ENCODE measurements around the gene OR5M3. TPM values are rescaled to one million over a fixed set of nuclear protein-coding genes. Genes with fewer than 3 reads are reported as not detected.

Gene OR5M3
- not detected in 2 replicates for total RNA-seq (2014; rRNA removed)
- polyA plus RNA-seq (2012): not detected

GRCh38 chr11:56473252-56473651 is at the start of gene OR5M3:
Gene OR5M3, minus strand, starts transcription at chr11:56473352. Its CDS starts 2,855 bp downstream, at chr11:56470497.
- no peak for DNase-seq (ENCODE audit: low read depth)

- DNase-seq (ENCODE audit: low read depth): no peak
Observed at GRCh38 chr11:56522008-56522407, 48.9 kb upstream of the OR5M3 start.

GRCh38 chr11:56513280-56513679 is 40.1 kb upstream of the OR5M3 start:
- DNase-seq (ENCODE audit: low read depth): no peak

- DNase-seq (ENCODE audit: low read depth): no peak
Observed at GRCh38 chr11:56509439-56509838, 36.3 kb upstream of the OR5M3 start.

- DNase-seq (ENCODE audit: low read depth): no peak
Observed at GRCh38 chr11:56497010-56497409, 23.9 kb upstream of the OR5M3 start.

GRCh38 chr11:56495117-56495516 is 22.0 kb upstream of the OR5M3 start:
- DNase-seq (ENCODE audit: low read depth): no peak

- no peak for DNase-seq (ENCODE audit: low read depth)
Observed at GRCh38 chr11:56491270-56491669, 18.1 kb upstream of the OR5M3 start, which contains the start of gene OR5M8. Gene OR5M8, minus strand, starts transcription at chr11:56491370. Its CDS starts 0 bp downstream, at chr11:56491370.

GRCh38 chr11:56486801-56487200 is 13.6 kb upstream of the OR5M3 start:
- no peak for DNase-seq (ENCODE audit: low read depth)

GRCh38 chr11:56474729-56475235 is 1.6 kb upstream of the OR5M3 start:
- no peak for DNase-seq (ENCODE audit: low read depth)

GRCh38 chr11:56457076-56457475 is 16.1 kb downstream of the OR5M3 start:
- no peak for DNase-seq (ENCODE audit: low read depth)

- DNase-seq (ENCODE audit: low read depth): no peak
Observed at GRCh38 chr11:56453521-56453920, 19.6 kb downstream of the OR5M3 start.

Other genes starting within 250 kb of the OR5M3 start
- not detected in 2 replicates for gene OR5T2, start 239.1 kb downstream of the OR5M3 start, total RNA-seq (2014; rRNA removed)
- not detected in 2 replicates for gene OR5T3, start 221.1 kb downstream of the OR5M3 start, total RNA-seq (2014; rRNA removed)
- not detected in 2 replicates for gene OR5T1, start 199.2 kb downstream of the OR5M3 start, total RNA-seq (2014; rRNA removed)
- gene OR8H1, start 181.1 kb downstream of the OR5M3 start, total RNA-seq (2014; rRNA removed): not detected in 2 replicates
- not detected in 2 replicates for gene OR8K3, start 158.2 kb downstream of the OR5M3 start, total RNA-seq (2014; rRNA removed)
- not detected in 2 replicates for gene OR8K1, start 127.3 kb downstream of the OR5M3 start, total RNA-seq (2014; rRNA removed)
- gene OR8J1, start 119.1 kb downstream of the OR5M3 start, total RNA-seq (2014; rRNA removed): not detected in 2 replicates
- gene OR8U1, start 97.7 kb downstream of the OR5M3 start, total RNA-seq (2014; rRNA removed): not detected in 2 replicates
- gene OR5AL1, start 60.7 kb downstream of the OR5M3 start, total RNA-seq (2014; rRNA removed): not detected in 2 replicates
- not detected in 2 replicates for gene OR5M8, start 18.0 kb upstream of the OR5M3 start, total RNA-seq (2014; rRNA removed)
- gene OR5M11, start 69.9 kb upstream of the OR5M3 start, total RNA-seq (2014; rRNA removed): not detected in 2 replicates
- gene OR5M10, start 104.4 kb upstream of the OR5M3 start, total RNA-seq (2014; rRNA removed): not detected in 2 replicates
- not detected in 2 replicates for gene OR5M1, start 141.5 kb upstream of the OR5M3 start, total RNA-seq (2014; rRNA removed)
- gene OR5AP2, start 169.1 kb upstream of the OR5M3 start, total RNA-seq (2014; rRNA removed): not detected in 2 replicates
- not detected in 2 replicates for gene OR5AR1, start 190.3 kb upstream of the OR5M3 start, total RNA-seq (2014; rRNA removed)
- gene OR9G1, start 225.7 kb upstream of the OR5M3 start, total RNA-seq (2014; rRNA removed): not detected in 2 replicates